Hepatocyte (in vitro differentiated cells): ENCODE results near the gene TPGS1. TPM values are rescaled to one million over a fixed set of nuclear protein-coding genes. Genes with fewer than 3 reads are reported as not detected.

Source experiments
- DNase-seq: peaks from one replicate; pipeline ENCODE4 v3.0.0-alpha.2; 2016; ENCODE audit warnings: low spot score
- H2AFZ ChIP-seq: fragments of 200-600 bp; sonication (generic); 2 replicates; pipeline ENCODE4 v1.6.0; 2016; ENCODE audit warnings: antibody characterized with exemption, mild to moderate bottlenecking
- H3K27ac ChIP-seq: fragments of 200-600 bp; sonication (generic); 2 replicates; pipeline ENCODE4 v1.5.1; 2016; ENCODE audit warnings: mild to moderate bottlenecking
- H3K27me3 ChIP-seq: fragments of 200-600 bp; sonication (generic); 2 replicates; pipeline ENCODE4 v1.6.1; 2016
- H3K36me3 ChIP-seq: fragments of 200-600 bp; sonication (generic); replicated peaks from 2 replicates; pipeline ENCODE4 v1.5.1; 2016; ENCODE audit warnings: low read depth; ENCODE audit not compliant: insufficient read depth
- H3K4me1 ChIP-seq: fragments of 200-600 bp; sonication (generic); 2 replicates; pipeline ENCODE4 v1.5.1; 2016; ENCODE audit warnings: mild to moderate bottlenecking, moderate library complexity; ENCODE audit not compliant: insufficient read depth
- H3K4me2 ChIP-seq: fragments of 200-600 bp; sonication (generic); 2 replicates; pipeline ENCODE4 v1.6.0; 2016
- H3K4me3 ChIP-seq: fragments of 200-600 bp; sonication (generic); 2 replicates; pipeline ENCODE4 v1.5.1; 2016; ENCODE audit warnings: mild to moderate bottlenecking
- H3K79me2 ChIP-seq: fragments of 200-600 bp; sonication (generic); 2 replicates; pipeline ENCODE4 v1.6.0; 2017; ENCODE audit warnings: mild to moderate bottlenecking
- H3K9me2 ChIP-seq: fragments of 200-600 bp; sonication (generic); replicated peaks from 2 replicates; pipeline ENCODE4 v1.6.0; 2017; ENCODE audit warnings: mild to moderate bottlenecking; ENCODE audit not compliant: insufficient read depth
- H3K9me3 ChIP-seq: fragments of 200-600 bp; sonication (generic); 2 replicates; pipeline ENCODE4 v1.5.1; 2016; ENCODE audit warnings: low read depth, mild to moderate bottlenecking
- H4K20me1 ChIP-seq: fragments of 200-600 bp; sonication (generic); 2 replicates; pipeline ENCODE4 v1.6.0; 2016; ENCODE audit warnings: mild to moderate bottlenecking; ENCODE audit not compliant: insufficient read depth, poor library complexity, severe bottlenecking
- EZH2 ChIP-seq: fragments of 200-600 bp; sonication (generic); IDR thresholded peaks from 2 replicates; pipeline ENCODE4 v1.6.1; 2016; ENCODE audit warnings: antibody characterized with exemption, mild to moderate bottlenecking, borderline replicate concordance
- EZH2phosphoT487 ChIP-seq: fragments of 200-600 bp; sonication (generic); IDR thresholded peaks from one replicate; pipeline ENCODE4 v1.6.1; 2018; ENCODE audit warnings: antibody characterized with exemption, mild to moderate bottlenecking, low read depth, moderate library complexity; ENCODE audit not compliant: unreplicated experiment, severe bottlenecking
- WGBS: methylation state at CpG from one replicate; pipeline ENCODE4 v1.1.6; 2016; ENCODE audit warnings: low lambda C conversion rate; ENCODE audit errors: missing lambda C conversion rate; 5-methylcytosine and 5-hydroxymethylcytosine counted together
- polyA plus RNA-seq: library from polyadenylated mRNA; unstranded; fragments of >200 nt; fragmentation: Nextera tagmentation; extraction: Ambion mirVana; gene quantifications from 2 replicates; pipeline ENCODE4 v1.2.1, GENCODE V29; 2016
- total RNA-seq: library from RNA; depleted of rRNA; stranded (reverse); fragments of >200 nt; gene quantifications from 2 replicates; pipeline ENCODE4 v1.2.3, GENCODE V29; 2014
- TF ChIP-seq, protein P1 (sequence below): fragments of 200-600 bp; sonication (generic); IDR thresholded peaks from 2 replicates; pipeline ENCODE4 v1.5.1; 2016; ENCODE audit warnings: antibody characterized with exemption, mild to moderate bottlenecking; ENCODE audit not compliant: poor library complexity

The TPGS1 gene
- total and polyA plus RNA-seq, 2 experiments from 2014 or later, result 44.9 to 61.0 TPM

DNA sequence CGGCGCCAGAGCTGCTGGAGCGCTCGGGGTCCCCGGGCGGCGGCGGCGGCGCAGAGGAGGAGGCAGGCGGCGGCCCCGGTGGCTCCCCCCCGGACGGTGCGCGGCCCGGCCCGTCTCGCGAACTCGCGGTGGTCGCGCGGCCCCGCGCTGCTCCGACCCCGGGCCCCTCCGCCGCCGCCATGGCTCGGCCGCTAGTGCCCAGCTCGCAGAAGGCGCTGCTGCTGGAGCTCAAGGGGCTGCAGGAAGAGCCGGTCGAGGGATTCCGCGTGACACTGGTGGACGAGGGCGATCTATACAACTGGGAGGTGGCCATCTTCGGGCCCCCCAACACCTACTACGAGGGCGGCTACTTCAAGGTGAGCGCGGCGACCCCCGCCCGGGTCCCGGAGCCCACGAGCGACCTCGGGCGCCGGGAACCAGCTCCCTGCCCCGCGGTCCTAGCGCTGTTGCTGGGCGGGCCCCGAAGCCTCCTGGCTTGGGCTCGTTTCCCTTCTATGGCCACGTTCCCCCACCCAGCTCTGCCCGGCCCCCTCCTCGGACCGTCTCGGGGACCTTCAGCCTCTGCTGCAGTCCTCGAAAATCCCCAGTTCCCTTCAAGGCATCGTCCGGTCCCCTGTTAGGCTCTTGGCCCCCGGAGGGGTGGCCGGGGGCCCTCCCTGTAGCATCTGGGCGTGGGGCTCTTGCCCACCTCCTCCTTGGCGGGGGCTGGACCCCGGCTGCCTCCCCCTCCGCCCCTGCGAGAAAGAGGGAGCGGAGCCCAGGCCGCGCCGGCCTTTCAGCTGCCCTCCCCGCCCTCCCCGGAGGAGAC is 24.7 kb downstream of the TPGS1 start, which contains the start of gene CDC34:
TSS of gene CDC34 (plus strand) at position 8 of the 808 bp plus-strand sequence. CDS start at position 180, 172 bp downstream.
- Histone ChIP-seq H3K27me3 (no peaks in the 10 kb centered on the region), H3K27ac (peak within 1 kb of the TSS; percentile 100), H3K9me3 (no peaks in the 10 kb centered on the region), H4K20me1 (peaks cover 44% of the 10 kb centered on the region), H3K9me2 (no peaks in the 10 kb centered on the region), H3K4me3 (peak within 1 kb of the TSS; percentile 99), H3K4me2 (peak within 1 kb of the TSS; percentile 99), H3K79me2 (peaks cover 52% of the 10 kb centered on the region), H2AFZ (peak within 1 kb of the TSS; percentile 92), H3K36me3 (no peaks in the 10 kb centered on the region), H3K4me1 (peaks cover 18% of the 10 kb centered on the region)
- DNase-seq, result no peak
- TF ChIP-seq, protein P1, sequence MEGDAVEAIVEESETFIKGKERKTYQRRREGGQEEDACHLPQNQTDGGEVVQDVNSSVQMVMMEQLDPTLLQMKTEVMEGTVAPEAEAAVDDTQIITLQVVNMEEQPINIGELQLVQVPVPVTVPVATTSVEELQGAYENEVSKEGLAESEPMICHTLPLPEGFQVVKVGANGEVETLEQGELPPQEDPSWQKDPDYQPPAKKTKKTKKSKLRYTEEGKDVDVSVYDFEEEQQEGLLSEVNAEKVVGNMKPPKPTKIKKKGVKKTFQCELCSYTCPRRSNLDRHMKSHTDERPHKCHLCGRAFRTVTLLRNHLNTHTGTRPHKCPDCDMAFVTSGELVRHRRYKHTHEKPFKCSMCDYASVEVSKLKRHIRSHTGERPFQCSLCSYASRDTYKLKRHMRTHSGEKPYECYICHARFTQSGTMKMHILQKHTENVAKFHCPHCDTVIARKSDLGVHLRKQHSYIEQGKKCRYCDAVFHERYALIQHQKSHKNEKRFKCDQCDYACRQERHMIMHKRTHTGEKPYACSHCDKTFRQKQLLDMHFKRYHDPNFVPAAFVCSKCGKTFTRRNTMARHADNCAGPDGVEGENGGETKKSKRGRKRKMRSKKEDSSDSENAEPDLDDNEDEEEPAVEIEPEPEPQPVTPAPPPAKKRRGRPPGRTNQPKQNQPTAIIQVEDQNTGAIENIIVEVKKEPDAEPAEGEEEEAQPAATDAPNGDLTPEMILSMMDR, result no peak
- TF ChIP-seq EZH2 (no peak), EZH2phosphoT487 (no peak)
- WGBS, result 2% methylated on average over 23 of the region's 84 CpGs

DNA sequence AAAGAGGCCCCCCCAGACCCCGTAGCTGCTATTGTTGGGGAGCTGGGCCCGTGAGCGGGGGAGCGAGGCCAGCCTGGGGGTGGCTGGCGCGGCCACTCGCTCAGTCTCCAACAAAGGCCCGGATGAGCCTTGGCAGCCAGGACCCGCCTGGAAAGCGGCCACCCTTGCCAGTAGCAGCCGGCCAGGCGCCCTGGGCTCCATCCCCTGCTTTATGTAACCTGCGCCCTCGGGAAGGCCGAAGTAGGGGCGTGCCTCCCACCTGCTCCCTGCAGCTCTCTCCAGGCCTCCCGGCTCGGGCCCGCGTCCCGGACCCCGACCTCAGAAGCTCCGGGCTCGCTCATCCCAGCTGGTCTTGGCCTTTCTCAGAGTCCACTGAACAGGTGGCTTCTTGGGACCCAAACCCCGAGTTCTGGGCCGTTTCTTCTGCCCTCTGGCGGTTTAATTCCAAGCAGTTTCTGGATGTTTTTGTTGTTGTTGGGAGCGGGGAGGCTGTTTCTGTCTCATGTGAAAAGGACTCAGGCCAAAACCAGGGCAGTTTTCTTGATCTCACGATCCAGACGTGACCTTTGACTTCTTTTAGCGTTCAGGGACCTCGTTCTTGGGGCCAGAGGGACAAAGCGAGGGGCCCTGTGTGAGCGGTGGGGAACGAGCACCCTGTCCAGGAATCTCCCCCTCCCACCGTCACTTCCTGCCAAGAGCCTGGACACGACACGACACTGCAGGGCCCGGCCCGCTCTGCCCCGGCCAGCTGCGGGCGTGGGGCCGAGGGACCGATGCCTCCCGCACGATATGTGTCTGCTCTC is 25.5 kb downstream of the TPGS1 start:
- peaks cover 44% of the 10 kb centered on the region for H4K20me1 ChIP-seq
- H3K79me2 ChIP-seq, result peaks cover 55% of the 10 kb centered on the region
- peak; percentile 83 for DNase-seq
- H3K9me3 ChIP-seq, result no peaks in the 10 kb centered on the region
- WGBS, result under 1% methylated on average over 46 of the region's 47 CpGs
- H3K36me3 ChIP-seq, result no peaks in the 10 kb centered on the region
- no peaks in the 10 kb centered on the region for H3K9me2 ChIP-seq
- peak overlapping the region; percentile 99 for H3K4me2 ChIP-seq
- H2AFZ ChIP-seq, result peak overlapping the region; percentile 5
- peak overlapping the region; percentile 96 for H3K4me3 ChIP-seq
- peak overlapping the region; percentile 94 for H3K27ac ChIP-seq
- H3K27me3 ChIP-seq, result no peaks in the 10 kb centered on the region
- peaks cover 18% of the 10 kb centered on the region for H3K4me1 ChIP-seq
- TF ChIP-seq, protein P1, result peak; percentile 63
- no peak for TF ChIP-seq EZH2phosphoT487

DNA sequence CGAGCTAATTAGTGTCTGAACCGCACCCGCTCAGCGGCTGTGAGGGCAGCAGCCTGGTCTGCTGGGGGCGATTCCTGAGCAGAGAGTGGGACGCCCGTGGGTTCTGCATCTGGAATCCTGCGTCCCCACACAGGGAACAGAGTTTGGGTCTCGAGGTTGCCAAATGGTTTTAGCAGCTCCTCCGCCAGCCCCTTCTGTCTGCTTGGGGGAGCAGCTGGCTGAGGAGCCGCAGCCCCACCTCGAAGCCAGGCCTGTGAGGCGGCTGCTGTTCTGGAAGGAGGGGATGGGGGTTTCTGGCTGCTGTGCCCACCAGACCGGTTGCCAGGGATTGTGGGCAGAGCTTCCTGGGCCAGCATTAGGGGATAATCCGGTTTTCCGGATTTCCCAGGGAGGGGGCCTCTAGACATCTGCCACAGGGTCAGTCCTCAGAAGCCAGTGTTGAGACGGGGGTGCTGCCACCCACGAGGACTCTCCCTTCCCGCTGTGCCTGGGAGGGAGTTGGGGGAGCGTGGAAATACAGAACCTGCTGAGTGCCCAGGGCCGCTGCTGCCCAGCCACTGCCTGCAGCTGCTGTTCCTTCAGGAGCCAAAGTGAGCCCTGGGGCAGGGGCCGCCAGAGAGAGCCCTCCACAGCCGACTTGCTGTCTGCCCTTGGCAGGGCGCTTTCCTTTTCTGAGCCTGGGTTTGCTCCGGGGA is 26.2 kb downstream of the TPGS1 start:
- TF ChIP-seq, protein P1, result no peak
- no peak for TF ChIP-seq EZH2
- TF ChIP-seq EZH2phosphoT487, result no peak
- Histone ChIP-seq H3K27me3 (no peaks in the 10 kb centered on the region), H3K4me2 (peak overlapping the region; percentile 99), H3K79me2 (peaks cover 62% of the 10 kb centered on the region), H3K9me2 (no peaks in the 10 kb centered on the region), H2AFZ (no peak overlapping the region), H3K4me3 (peak overlapping the region; percentile 96), H4K20me1 (peaks cover 48% of the 10 kb centered on the region), H3K36me3 (no peaks in the 10 kb centered on the region), H3K27ac (peak overlapping the region; percentile 94), H3K4me1 (peaks cover 18% of the 10 kb centered on the region), H3K9me3 (no peaks in the 10 kb centered on the region)
- DNase-seq, result no peak
- WGBS, result 56% methylated on average over 24 of the region's 25 CpGs
